AG09319 (cell line): ENCODE data around the gene C1QTNF8.

Experiments used
- DNase-seq: peaks from one replicate; pipeline ENCODE4 v3.0.0-alpha.2; 2010; ENCODE audit warnings: low read depth; ENCODE audit errors: extremely low read depth
- CTCF ChIP-seq: IDR thresholded peaks from 2 replicates; pipeline ENCODE4 v1.5.1; 2011; ENCODE audit warnings: low read depth, mild to moderate bottlenecking, inconsistent platforms, low read length, moderate library complexity

Gene C1QTNF8

GRCh38 chr16:1060416-1061340 is 35.4 kb downstream of the C1QTNF8 start:
- DNase-seq = no peak
- no peak for TF ChIP-seq CTCF

GRCh38 chr16:1059310-1059709 is 36.7 kb downstream of the C1QTNF8 start:
- no peak for DNase-seq

GRCh38 chr16:1058216-1058615 is 37.8 kb downstream of the C1QTNF8 start:
- DNase-seq = no peak
- TF ChIP-seq CTCF = no peak

More at GRCh38 chr16:1059310-1059709, 36.7 kb downstream of the C1QTNF8 start:
- no peak for TF ChIP-seq CTCF

GRCh38 chr16:1057252-1057932 is 38.7 kb downstream of the C1QTNF8 start:
- TF ChIP-seq CTCF = peak; percentile 75
- DNase-seq = no peak

GRCh38 chr16:1056196-1056595 is 39.8 kb downstream of the C1QTNF8 start:
- TF ChIP-seq CTCF = no peak
- DNase-seq = no peak

GRCh38 chr16:1055557-1055924 is 40.5 kb downstream of the C1QTNF8 start:
- no peak for TF ChIP-seq CTCF
- DNase-seq = no peak
